Effector memory CD8-positive, alpha-beta T cell (primary cell): ENCODE measurements around the gene PTGDR2.

ENCODE experiments used
- ATAC-seq: fragments of 150-1000 bp; cut with Tn5 transposase; replicated peaks from 2 replicates; pipeline ENCODE4 v1.10.0; 2021; ENCODE audit warnings: mild to moderate bottlenecking, moderate library complexity
- DNase-seq, 3 experiments: peaks; one replicate each; pipeline ENCODE4 v3.0.0; 2021
- H3K27ac Mint-ChIP-seq, 2 donors: one replicate each; pipeline ENCODE4 v1.8.0; 2022; ENCODE audit warnings: mild to moderate bottlenecking in 2 of 2, mixed read lengths in 2 of 2, moderate library complexity in 2 of 2
- H3K27me3 Mint-ChIP-seq, 2 donors: one replicate each; pipeline ENCODE4 v1.8.0; 2022; ENCODE audit warnings: mixed read lengths in 2 of 2
- H3K36me3 Mint-ChIP-seq: one replicate; pipeline ENCODE4 v1.8.0; 2022; ENCODE audit warnings: mild to moderate bottlenecking, moderate library complexity, mixed read lengths; ENCODE audit not compliant: insufficient read depth
- H3K4me1 Mint-ChIP-seq, 2 donors: one replicate each; pipeline ENCODE4 v1.8.0; 2022; ENCODE audit warnings: low read depth in 2 of 2, mixed read lengths in 2 of 2
- H3K4me3 Mint-ChIP-seq, 2 donors: one replicate each; pipeline ENCODE4 v1.8.0; 2022; ENCODE audit warnings: mild to moderate bottlenecking in 2 of 2, mixed read lengths in 2 of 2, moderate library complexity in 2 of 2
- H3K9me3 Mint-ChIP-seq, 2 donors: one replicate each; pipeline ENCODE4 v1.8.0; 2022; ENCODE audit warnings: mixed read lengths in 2 of 2

Gene PTGDR2

DNA sequence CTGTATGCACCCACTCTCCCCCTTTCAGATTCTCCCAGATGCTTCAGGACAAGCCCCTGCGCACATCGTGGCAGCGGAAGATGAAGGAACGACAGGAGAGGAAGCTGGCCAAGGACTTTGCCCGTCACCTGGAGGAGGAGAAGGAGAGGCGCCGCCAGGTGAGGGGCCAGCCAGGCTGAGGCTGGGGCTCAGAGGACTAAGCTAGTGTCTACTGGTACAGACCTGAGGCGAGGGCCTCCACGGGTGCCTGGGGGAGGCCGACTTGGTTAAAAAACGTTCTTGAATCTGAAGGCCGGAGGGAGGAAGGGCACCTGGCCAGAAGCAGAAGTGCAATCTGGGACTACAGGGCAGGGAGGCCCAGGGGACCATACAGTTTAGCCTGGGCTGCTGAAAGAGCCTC is 7.9 kb downstream of the PTGDR2 start:
- Mint-ChIP-seq H3K27me3 (no peaks in the 10 kb centered on the region), H3K4me1 (peaks cover 25 to 27% of the 10 kb centered on the region in 2 donors), H3K9me3 (no peaks in the 10 kb centered on the region), H3K36me3 (peaks cover 32% of the 10 kb centered on the region), H3K27ac (no peak overlapping the region), H3K4me3 (no peak overlapping the region)
- ATAC-seq, result no peak
- DNase-seq, result no peak

DNA sequence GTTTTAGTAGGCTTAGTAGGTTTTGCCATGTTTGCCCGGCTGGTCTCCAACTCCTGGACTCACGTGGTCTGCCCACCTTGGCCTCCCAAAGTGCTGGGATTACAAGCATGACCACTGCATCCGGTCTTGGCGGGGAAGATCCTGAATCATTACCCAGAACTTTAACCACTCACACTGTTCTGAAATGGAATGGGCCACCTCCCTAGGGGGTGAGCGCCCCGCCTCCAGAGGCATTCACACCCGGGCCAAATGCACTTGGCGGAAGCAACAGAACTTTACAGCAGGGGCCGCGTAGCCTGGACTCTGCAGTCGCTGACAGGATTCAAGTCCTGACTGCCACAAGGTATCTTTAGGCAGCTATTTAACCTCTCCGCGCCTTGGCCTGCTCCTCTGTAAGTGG is 8.5 kb downstream of the PTGDR2 start:
- H3K36me3 Mint-ChIP-seq, result peaks cover 34% of the 10 kb centered on the region
- DNase-seq (no peak), ATAC-seq (no peak)
- H3K4me3 Mint-ChIP-seq, result no peak overlapping the region
- peak overlapping the region in 1 of 2 donors; percentile 77 for H3K27ac Mint-ChIP-seq
- H3K4me1 Mint-ChIP-seq, result peaks cover 31 to 32% of the 10 kb centered on the region in 2 donors
- no peaks in the 10 kb centered on the region for H3K27me3 Mint-ChIP-seq
- no peaks in the 10 kb centered on the region for H3K9me3 Mint-ChIP-seq

DNA sequence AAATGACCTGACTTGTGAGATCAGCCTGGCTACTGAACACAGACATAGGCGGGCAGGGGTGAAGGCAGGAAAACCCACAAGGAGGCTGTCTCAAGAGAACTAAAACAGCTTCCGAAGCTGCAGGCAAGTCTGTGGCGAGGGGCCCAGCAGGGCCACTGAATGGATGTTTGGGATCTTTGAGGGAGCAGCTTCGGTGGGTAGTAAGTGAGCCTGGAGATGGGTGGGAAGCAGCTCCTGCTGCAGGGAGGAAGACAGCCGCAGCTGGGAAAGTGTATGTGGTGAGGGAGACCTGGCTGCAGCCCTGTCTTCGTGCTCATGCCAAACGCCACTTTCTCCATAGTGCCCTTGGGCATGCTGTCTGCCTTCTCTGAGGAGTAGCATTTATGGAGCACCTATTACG is 10.4 kb downstream of the PTGDR2 start:
- peaks cover 42% of the 10 kb centered on the region for H3K36me3 Mint-ChIP-seq
- no peak overlapping the region for H3K4me3 Mint-ChIP-seq
- peaks cover 0 to 3% of the 10 kb centered on the region in 2 donors for H3K9me3 Mint-ChIP-seq
- DNase-seq (no peak), ATAC-seq (no peak)
- no peaks in the 10 kb centered on the region for H3K27me3 Mint-ChIP-seq
- H3K4me1 Mint-ChIP-seq, result peaks cover 45% of the 10 kb centered on the region in 2 donors
- peak overlapping the region; percentile 65 to 96 for H3K27ac Mint-ChIP-seq

DNA sequence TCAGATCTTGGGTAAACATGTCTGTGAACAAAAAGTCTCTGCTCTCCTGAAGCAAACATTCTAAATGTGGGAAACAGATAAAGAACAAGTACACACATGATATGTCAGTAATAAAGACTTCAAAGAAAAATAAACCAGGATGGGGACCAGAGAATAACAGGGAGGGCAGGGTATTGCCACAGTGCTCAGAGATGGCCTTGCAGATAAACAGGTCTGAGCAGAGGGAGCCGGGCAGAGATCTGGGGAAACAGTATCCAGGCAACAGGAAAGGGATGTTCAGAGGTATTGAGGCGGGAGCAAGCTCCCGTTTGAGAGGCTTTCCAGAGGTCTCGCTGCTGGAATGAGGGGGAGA is 10.9 kb downstream of the PTGDR2 start:
- peaks cover 0 to 3% of the 10 kb centered on the region in 2 donors for H3K9me3 Mint-ChIP-seq
- peaks cover 45% of the 10 kb centered on the region in 2 donors for H3K4me1 Mint-ChIP-seq
- DNase-seq (no peak), ATAC-seq (no peak)
- peak overlapping the region; percentile 65 to 96 for H3K27ac Mint-ChIP-seq
- peak overlapping the region; percentile 88 to 90 for H3K4me3 Mint-ChIP-seq
- no peaks in the 10 kb centered on the region for H3K27me3 Mint-ChIP-seq
- H3K36me3 Mint-ChIP-seq, result peaks cover 38% of the 10 kb centered on the region

DNA sequence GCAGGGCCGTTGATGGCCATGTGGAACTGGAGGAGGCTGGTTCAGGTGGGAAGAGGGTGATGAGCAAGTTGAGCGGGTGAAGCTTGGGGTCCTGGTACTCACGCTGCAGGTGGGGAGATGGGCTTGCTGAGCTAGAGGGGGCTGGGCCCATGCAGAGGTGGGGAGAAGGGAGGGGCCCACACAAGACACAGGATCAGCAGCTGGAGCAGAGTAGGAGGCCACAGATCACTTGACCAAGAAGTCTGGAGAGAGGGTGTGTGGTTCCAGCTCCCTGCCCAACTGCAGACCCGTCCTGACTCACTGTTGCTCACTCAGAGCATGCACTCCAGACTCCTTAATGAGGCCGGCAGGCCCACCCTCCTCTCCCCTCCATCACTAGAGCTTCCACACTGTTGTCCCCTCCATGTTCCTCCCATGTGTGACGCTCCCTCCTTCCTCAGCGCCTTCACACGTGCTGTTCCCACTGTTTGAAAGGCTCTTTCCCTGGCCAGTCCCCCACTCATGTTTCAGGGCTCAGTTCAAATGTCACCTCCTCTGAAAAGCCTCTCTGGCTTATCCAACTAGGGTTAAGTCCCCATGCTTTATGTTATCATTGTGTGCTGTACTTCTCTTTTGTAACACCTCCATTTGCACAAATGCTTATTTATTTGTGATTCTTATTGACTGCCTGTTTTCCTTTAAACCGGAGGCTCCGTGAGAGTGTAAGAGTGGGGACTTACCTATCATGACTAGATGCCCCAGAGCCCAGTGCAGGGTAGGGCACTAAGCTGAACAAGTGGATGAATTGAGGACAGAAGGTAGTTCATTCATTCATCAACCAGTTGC is 11.5 kb downstream of the PTGDR2 start:
- peak overlapping the region; percentile 65 to 96 for H3K27ac Mint-ChIP-seq
- no peak for ATAC-seq
- H3K9me3 Mint-ChIP-seq, result peaks cover 0 to 3% of the 10 kb centered on the region in 2 donors

DNA sequence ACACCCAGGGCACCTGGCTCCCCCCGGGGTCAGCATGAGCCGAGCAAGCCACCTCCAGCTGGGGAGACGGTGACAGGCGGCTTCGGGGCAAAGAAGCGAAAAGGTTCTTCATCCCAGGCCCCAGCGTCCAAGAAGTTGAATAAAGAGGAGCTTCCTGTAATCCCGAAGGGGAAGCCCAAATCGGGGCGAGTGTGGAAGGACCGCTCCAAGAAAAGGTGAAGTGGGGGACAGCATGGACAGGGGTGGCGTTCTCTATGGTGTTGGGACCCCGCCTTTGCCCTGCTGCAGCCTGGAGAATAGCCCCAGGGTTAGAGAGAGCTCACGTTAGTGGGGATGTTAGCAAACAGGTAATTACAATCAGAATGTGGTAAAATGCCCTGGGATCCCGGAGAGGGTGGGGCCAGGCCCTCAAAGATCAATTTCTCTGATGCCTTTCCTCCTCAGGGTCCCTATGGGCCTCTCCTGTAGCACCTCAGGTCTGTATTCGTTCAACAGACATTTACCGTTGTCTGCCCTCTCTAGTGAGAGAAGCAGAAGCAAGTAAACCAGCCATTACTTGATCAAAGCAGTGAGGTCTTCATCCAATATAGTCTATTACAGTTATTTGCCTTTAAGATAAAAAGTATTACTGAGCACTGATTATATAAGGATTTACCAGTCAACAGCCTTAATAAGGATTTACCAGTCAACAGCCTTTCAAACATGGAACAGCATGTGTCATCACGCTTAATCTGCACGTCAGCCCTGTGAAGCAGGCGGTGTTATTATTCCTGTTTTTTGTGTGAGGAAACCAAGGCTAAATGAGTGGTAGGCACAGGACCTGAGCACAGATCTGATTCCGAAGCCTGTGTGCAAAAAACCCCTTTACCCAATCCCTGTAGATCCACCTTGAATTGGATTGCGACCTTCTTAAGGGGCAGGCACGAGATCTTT is 12.8 kb downstream of the PTGDR2 start:
- H3K36me3 Mint-ChIP-seq, result peaks cover 30% of the 10 kb centered on the region

More for the DNA sequence above, 11.5 kb downstream of the PTGDR2 start:
- Mint-ChIP-seq H3K36me3 (peaks cover 34% of the 10 kb centered on the region), H3K4me3 (peak overlapping the region; percentile 88 to 90), H3K4me1 (peaks cover 45% of the 10 kb centered on the region in 2 donors), H3K27me3 (no peaks in the 10 kb centered on the region)
- no peak for DNase-seq

DNA sequence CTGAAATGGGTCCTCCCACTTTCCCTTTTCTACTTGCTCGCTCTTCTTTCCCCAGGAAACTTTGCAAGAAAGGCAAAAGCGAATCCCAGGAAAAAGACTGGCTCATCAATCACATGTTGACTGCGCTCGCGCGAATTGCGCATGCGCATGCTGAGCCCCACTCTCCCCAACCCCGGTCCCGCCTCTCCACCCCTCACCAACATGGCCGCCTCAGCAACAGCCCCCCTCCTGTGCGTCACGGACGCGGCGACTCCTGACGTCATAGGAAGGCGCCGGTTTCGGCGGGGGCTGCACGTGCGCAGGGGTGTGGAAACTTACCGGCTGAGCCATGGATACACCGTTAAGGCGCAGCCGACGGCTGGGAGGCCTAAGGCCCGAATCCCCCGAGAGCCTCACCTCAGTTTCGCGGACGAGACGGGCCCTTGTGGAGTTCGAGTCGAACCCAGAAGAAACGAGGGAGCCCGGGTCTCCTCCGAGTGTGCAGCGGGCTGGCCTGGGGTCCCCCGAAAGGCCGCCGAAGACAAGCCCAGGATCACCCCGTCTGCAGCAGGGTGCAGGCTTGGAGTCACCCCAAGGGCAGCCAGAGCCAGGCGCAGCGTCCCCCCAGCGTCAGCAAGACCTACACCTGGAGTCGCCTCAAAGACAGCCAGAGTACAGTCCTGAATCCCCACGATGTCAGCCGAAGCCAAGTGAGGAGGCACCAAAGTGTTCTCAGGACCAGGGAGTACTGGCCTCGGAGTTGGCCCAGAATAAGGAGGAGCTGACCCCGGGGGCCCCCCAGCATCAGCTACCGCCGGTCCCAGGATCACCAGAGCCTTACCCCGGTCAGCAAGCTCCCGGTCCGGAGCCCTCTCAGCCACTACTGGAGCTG is 13.7 kb downstream of the PTGDR2 start, which contains the start of gene CCDC86:
Gene CCDC86, plus strand, starts transcription at position 317 of the 871 bp plus-strand sequence. Its CDS starts 12 bp downstream, at position 329.
- Mint-ChIP-seq H3K4me3 (peak within 1 kb of the TSS; percentile 88 to 90), H3K9me3 (peaks cover 0 to 3% of the 10 kb centered on the region in 2 donors), H3K27ac (peak within 1 kb of the TSS; percentile 89 to 96), H3K36me3 (peaks cover 30% of the 10 kb centered on the region), H3K4me1 (peaks cover 44 to 45% of the 10 kb centered on the region in 2 donors), H3K27me3 (peaks cover 0 to 6% of the 10 kb centered on the region in 2 donors)
- ATAC-seq (peak; percentile 97), DNase-seq (peak; percentile 99 to 100 (median 100))

More for the DNA sequence above, 12.8 kb downstream of the PTGDR2 start:
- Mint-ChIP-seq H3K27me3 (no peaks in the 10 kb centered on the region), H3K27ac (peak overlapping the region; percentile 89 to 96), H3K4me1 (peaks cover 44 to 45% of the 10 kb centered on the region in 2 donors), H3K4me3 (peak overlapping the region; percentile 88 to 90), H3K9me3 (peaks cover 0 to 3% of the 10 kb centered on the region in 2 donors)
- DNase-seq (peak in 1 of 3 experiments; percentile 6), ATAC-seq (no peak)

DNA sequence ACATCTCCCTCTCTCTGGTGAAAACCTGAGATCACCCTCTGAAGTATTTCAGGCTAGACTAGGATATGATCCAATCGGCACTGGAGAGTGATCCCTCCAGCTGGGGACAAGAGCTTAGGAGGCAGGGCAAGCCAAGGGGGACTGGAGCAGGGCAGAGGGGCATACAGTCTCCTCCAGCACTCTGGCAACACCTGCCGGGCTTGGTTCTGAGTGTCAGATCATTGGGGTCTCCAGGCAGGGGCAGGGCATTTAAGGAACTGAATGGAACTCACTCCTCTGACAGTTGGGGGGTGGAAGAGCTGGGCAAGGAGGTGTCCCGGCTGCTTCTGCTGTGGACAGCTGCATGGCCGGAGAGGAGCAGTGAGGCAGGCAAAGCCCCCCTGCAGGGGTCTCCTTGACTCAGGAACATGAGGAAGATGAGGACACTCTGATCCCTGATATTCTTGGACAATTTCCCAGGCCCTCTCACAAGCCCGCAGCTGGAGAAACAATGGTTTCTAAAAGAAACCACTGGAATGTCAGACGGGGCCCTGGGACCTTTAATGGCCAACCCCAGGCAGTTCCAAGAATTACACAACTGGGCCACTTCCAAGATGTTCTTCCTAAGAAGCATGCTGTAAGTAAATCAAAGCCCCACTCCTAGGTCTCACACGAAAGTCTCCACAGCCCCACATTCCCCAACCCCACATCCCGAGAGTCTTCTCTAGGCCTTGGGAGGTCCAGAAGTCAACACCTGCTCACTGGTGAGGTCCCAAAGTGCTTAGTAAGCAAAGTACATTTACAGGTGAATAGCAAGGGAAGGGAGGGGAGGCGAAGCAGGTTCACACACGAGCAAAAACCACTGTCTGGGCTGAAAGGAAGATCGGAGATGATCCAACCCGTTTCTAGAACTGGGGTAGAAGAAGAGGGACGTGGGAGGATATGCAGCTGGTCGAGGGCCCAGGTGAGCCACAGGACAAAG is 15.0 kb downstream of the PTGDR2 start:
- no peak for DNase-seq
- H3K9me3 Mint-ChIP-seq, result peaks cover 0 to 3% of the 10 kb centered on the region in 2 donors
- H3K27ac Mint-ChIP-seq, result peak overlapping the region; percentile 44 to 89
- peaks cover 44 to 45% of the 10 kb centered on the region in 2 donors for H3K4me1 Mint-ChIP-seq
- H3K36me3 Mint-ChIP-seq, result peaks cover 23% of the 10 kb centered on the region
- peaks cover 0 to 13% of the 10 kb centered on the region in 2 donors for H3K27me3 Mint-ChIP-seq
- peak overlapping the region; percentile 88 to 90 for H3K4me3 Mint-ChIP-seq
- no peak for ATAC-seq

DNA sequence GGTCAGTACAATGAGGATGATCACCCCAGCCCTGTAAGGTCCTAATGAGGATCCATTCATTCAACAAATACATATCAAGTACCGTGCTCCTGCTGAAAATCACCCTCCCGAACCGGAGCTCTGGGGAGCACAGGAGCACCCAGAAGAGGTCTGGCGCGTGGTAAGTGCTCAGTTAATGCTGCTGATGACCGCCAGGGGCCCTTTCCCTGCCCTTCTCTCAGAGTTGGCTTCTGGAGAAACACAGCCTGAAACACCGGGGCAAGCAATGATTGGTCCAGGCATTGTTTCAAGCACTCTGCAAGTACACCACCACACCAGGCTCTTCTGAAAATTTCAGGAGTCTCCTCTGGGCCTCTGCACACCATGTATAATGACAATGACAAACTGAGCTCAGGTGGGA is 17.6 kb downstream of the PTGDR2 start:
- H3K4me1 Mint-ChIP-seq, result peaks cover 21 to 25% of the 10 kb centered on the region in 2 donors
- H3K4me3 Mint-ChIP-seq, result no peak overlapping the region
- H3K27me3 Mint-ChIP-seq, result peaks cover 9 to 39% of the 10 kb centered on the region in 2 donors
- peaks cover 0 to 3% of the 10 kb centered on the region in 2 donors for H3K9me3 Mint-ChIP-seq
- no peak for DNase-seq
- no peak for ATAC-seq
- H3K36me3 Mint-ChIP-seq, result peaks cover 13% of the 10 kb centered on the region
- H3K27ac Mint-ChIP-seq, result no peak overlapping the region

DNA sequence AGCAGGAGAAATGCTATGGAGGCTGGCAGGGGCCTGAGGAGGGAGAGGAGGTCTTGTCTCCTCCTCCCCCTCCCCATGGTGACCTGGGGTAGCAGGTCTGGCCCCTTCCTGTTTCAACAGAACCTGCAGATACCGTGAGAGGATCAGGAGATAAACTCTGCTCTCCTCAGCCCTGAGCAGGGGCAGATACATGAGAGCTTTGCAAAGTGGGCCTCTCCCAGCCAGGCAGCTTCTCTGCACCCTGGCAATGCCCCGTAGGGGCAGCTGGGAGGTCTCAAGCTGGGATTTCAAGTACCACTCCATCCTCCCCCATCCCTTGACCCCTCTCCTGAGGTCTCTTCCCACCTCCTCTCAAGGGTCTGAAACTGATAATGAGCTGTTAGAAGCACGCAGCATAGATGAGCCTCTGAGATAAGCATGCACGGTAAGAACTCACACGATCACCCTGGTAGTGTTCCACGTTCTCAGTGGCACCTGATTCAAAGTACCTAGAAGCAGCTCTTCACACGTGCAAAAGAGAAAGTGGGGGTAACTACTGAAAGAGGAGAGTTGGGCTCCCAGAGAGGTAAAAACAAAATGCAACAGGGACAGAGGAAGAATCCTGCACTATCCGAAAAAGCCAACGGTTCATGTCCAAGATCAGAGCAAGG is 18.8 kb downstream of the PTGDR2 start:
- H3K4me1 Mint-ChIP-seq, result peaks cover 10 to 15% of the 10 kb centered on the region in 2 donors
- H3K36me3 Mint-ChIP-seq, result peaks cover 9% of the 10 kb centered on the region
- H3K9me3 Mint-ChIP-seq, result peaks cover 0 to 3% of the 10 kb centered on the region in 2 donors
- H3K27ac Mint-ChIP-seq, result peak overlapping the region; percentile 13 to 58
- no peak for ATAC-seq
- H3K27me3 Mint-ChIP-seq, result peaks cover 18 to 47% of the 10 kb centered on the region in 2 donors
- DNase-seq, result no peak
- H3K4me3 Mint-ChIP-seq, result no peak overlapping the region

DNA sequence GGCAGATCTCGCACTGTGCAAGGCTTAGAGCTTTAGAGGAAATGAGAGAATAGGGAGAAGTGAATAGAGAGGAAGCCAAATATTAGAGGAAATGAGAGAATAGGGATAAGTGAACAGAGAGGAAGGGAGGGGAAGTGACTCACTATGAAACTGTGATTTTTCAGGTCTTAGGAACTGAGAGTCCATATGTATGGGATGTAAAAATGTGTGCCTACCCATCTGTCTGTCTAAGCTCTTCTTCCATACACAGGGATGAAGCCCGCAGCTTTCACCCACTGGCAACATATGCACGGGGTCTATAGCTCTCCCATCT is 20.3 kb downstream of the PTGDR2 start:
- DNase-seq (no peak), ATAC-seq (no peak)
- Mint-ChIP-seq H3K27me3 (peaks cover 18 to 51% of the 10 kb centered on the region in 2 donors), H3K9me3 (no peaks in the 10 kb centered on the region), H3K36me3 (no peaks in the 10 kb centered on the region), H3K4me3 (no peak overlapping the region), H3K4me1 (peaks cover 1 to 3% of the 10 kb centered on the region in 2 donors), H3K27ac (no peak overlapping the region)
